K562 (cell line): ENCODE measurements around the gene WFIKKN2. TPM values are rescaled to one million over a fixed set of nuclear protein-coding genes. Genes with fewer than 3 reads are reported as not detected.
A peak's percentile ranks its signal among the peaks of the same experiment; 100 is the strongest.

Experiments used
- ATF4 ChIP-seq: fragments of 450-650 bp; formaldehyde crosslinking; IDR thresholded peaks from 2 replicates; pipeline ENCODE4 v1.4.0; 2022; ENCODE audit warnings: mild to moderate bottlenecking, moderate library complexity
- BDP1 ChIP-seq: IDR thresholded peaks from 3 replicates; pipeline ENCODE4 v1.6.1; 2011; ENCODE audit not compliant: insufficient read length, insufficient read depth
- BRD9 ChIP-seq: fragments of 450-650 bp; IDR thresholded peaks from 2 replicates; pipeline ENCODE4 v1.6.1; 2018; ENCODE audit warnings: low read depth; ENCODE audit not compliant: partially characterized antibody
- CREB3L1 ChIP-seq: fragments of 450-650 bp; IDR thresholded peaks from 2 replicates; pipeline ENCODE4 v1.6.1; 2014; ENCODE audit warnings: low read depth, mild to moderate bottlenecking, moderate library complexity, borderline replicate concordance
- CREB5 ChIP-seq: fragments of 250-450 bp; sonication (Bioruptor Pico); IDR thresholded peaks from 2 replicates; pipeline ENCODE4 v1.5.0; 2020; ENCODE audit warnings: mild to moderate bottlenecking
- EHMT2 ChIP-seq: fragments of 450-650 bp; IDR thresholded peaks from 2 replicates; pipeline ENCODE4 v1.6.1; 2018; ENCODE audit warnings: antibody characterized with exemption
- KLF6 ChIP-seq: fragments of 250-450 bp; sonication (Bioruptor Pico); IDR thresholded peaks from 2 replicates; pipeline ENCODE4 v1.4.0; 2020; ENCODE audit warnings: mild to moderate bottlenecking, moderate library complexity, borderline replicate concordance
- MTA1 ChIP-seq: fragments of 450-650 bp; IDR thresholded peaks from 2 replicates; pipeline ENCODE4 v1.6.1; 2017; ENCODE audit warnings: borderline replicate concordance
- MXI1 ChIP-seq: IDR thresholded peaks from 2 replicates; pipeline ENCODE4 v1.6.1; 2011; ENCODE audit warnings: low read depth, mild to moderate bottlenecking, improper control_type of control experiment, low read length
- MYBL2 ChIP-seq, 2 experiments: fragments of 450-650 bp in 1 of 2; sonication (generic) in 1 of 2; formaldehyde crosslinking in 1 of 2; IDR thresholded peaks; 2 replicates each; pipeline versions ENCODE4 v1.6.1 to v1.8.1; 2017 to 2022; ENCODE audit warnings: borderline replicate concordance in 1 of 2, inconsistent platforms in 1 of 2, low read depth in 1 of 2, mild to moderate bottlenecking in 1 of 2, missing genetic modification reagents in 1 of 2, moderate library complexity in 1 of 2
- PHB ChIP-seq: fragments of 250-450 bp; sonication (Bioruptor Pico); IDR thresholded peaks from 2 replicates; pipeline ENCODE4 v1.5.0; 2021
- SMARCC2 ChIP-seq: fragments of 450-650 bp; IDR thresholded peaks from 2 replicates; pipeline ENCODE4 v1.6.1; 2017; ENCODE audit warnings: antibody characterized with exemption, moderate library complexity, mild to moderate bottlenecking, low read depth
- ZKSCAN1 ChIP-seq: fragments of 150-350 bp; IDR thresholded peaks from 2 replicates; pipeline ENCODE4 v1.6.1; 2016; ENCODE audit warnings: low read depth, low read length
- ZNF354B ChIP-seq: fragments of 250-450 bp; sonication (Bioruptor Pico); IDR thresholded peaks from 2 replicates; pipeline ENCODE4 v1.4.0; 2020
- ZNF830 ChIP-seq: fragments of 250-450 bp; sonication (Bioruptor Pico); IDR thresholded peaks from 2 replicates; pipeline ENCODE4 v1.5.0; 2021; ENCODE audit warnings: mild to moderate bottlenecking
- polyA plus RNA-seq, 8 experiments: library from polyadenylated mRNA; depleted of rRNA in 4 of 8; stranded (reverse) in 5 of 8; unstranded in 3 of 8; fragments of >200 nt; fragmentation: Nextera tagmentation in 2 of 8; fragmentation: Illumina TruSeq in 1 of 8; extraction: Ambion mirVana in 2 of 8; extraction: Trizol in 1 of 8; gene quantifications; 2 replicates each; pipeline versions ENCODE4 v1.2.1 to v1.2.3, GENCODE V29; 2011 to 2014; ENCODE audit warnings: inconsistent platforms in 1 of 8, missing spikeins in 1 of 8
- total RNA-seq, 7 experiments: library from RNA; depleted of rRNA in 6 of 7; stranded (reverse); fragments of >200 nt in 6 of 7; fragmentation: Illumina TruSeq in 2 of 7; extraction: Trizol in 2 of 7; gene quantifications; 2 replicates each; pipeline versions ENCODE4 v1.2.1 to v1.2.3, GENCODE V29; 2011 to 2021; ENCODE audit warnings: low replicate concordance in 1 of 7
- TF ChIP-seq, protein P1 (sequence below): IDR thresholded peaks from 2 replicates; pipeline ENCODE4 v1.6.1; 2011; ENCODE audit not compliant: insufficient read length; ENCODE audit errors: extremely low read depth
- TF ChIP-seq, protein P2 (sequence below), 2 experiments: fragments of 200-800 bp in 1 of 2; sonication (Bioruptor generic) in 1 of 2; sonication (generic) in 1 of 2; formaldehyde crosslinking in 1 of 2; IDR thresholded peaks in 1 of 2; conservative IDR thresholded peaks in 1 of 2; 2 replicates each; pipeline versions ENCODE4 v1.5.0 to v1.6.1; 2016 to 2020; ENCODE audit warnings: missing compliant biosample characterization in 1 of 2, missing genetic modification characterization in 1 of 2, missing genetic modification reagents in 1 of 2
- TF ChIP-seq, protein P3 (sequence below): fragments of 450-650 bp; IDR thresholded peaks from 2 replicates; pipeline ENCODE4 v1.7.1; 2018; ENCODE audit warnings: mild to moderate bottlenecking, low read depth; ENCODE audit not compliant: partially characterized antibody

WFIKKN2 gene
- total and polyA plus RNA-seq, 9 of the 15 experiments (the other 6 are each of a cell fraction or from before 2014, with no cell fraction given) = 0.07 TPM; not detected in 8

GRCh38 chr17:50867363-50868139 lies 32.2 kb downstream of the WFIKKN2 start (continued):
- TF ChIP-seq, protein P1, sequence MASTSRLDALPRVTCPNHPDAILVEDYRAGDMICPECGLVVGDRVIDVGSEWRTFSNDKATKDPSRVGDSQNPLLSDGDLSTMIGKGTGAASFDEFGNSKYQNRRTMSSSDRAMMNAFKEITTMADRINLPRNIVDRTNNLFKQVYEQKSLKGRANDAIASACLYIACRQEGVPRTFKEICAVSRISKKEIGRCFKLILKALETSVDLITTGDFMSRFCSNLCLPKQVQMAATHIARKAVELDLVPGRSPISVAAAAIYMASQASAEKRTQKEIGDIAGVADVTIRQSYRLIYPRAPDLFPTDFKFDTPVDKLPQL = no peak
- TF ChIP-seq PHB (CRISPR knock-in tag) (peak; percentile 84; the same call in 1 of the 2 replicates), ATF4 (CRISPR knock-in tag) (no peak), MXI1 (no peak; the same call in 1 of the 2 replicates), EHMT2 (no peak), CREB3L1 (no peak), SMARCC2 (peak; percentile 40; the same call in 1 of the 2 replicates), KLF6 (CRISPR knock-in tag) (no peak), ZNF830 (0 out of 2 replicates have a peak, but pooled peaks have one; percentile 14), MYBL2 (IDR thresholded peaks at IDR 0.05; ENCODE audit: low read depth) (no peak), MYBL2 (CRISPR knock-in tag; IDR thresholded peaks at IDR 0.05; ENCODE audit: borderline replicate concordance) (no peak), ZNF354B (CRISPR knock-in tag) (no peak), ZKSCAN1 (no peak), CREB5 (CRISPR knock-in tag) (no peak), BRD9 (no peak), BDP1 (no peak), MTA1 (peak; percentile 54; the same call in 1 of the 2 replicates)
- TF ChIP-seq, protein P2, sequence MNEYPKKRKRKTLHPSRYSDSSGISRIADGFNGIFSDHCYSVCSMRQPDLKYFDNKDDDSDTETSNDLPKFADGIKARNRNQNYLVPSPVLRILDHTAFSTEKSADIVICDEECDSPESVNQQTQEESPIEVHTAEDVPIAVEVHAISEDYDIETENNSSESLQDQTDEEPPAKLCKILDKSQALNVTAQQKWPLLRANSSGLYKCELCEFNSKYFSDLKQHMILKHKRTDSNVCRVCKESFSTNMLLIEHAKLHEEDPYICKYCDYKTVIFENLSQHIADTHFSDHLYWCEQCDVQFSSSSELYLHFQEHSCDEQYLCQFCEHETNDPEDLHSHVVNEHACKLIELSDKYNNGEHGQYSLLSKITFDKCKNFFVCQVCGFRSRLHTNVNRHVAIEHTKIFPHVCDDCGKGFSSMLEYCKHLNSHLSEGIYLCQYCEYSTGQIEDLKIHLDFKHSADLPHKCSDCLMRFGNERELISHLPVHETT (CRISPR knock-in tag; conservative IDR thresholded peaks at IDR 0.05 in 1 of 2, IDR thresholded peaks at IDR 0.05 in 1 of 2) = no peak
- TF ChIP-seq, protein P3, sequence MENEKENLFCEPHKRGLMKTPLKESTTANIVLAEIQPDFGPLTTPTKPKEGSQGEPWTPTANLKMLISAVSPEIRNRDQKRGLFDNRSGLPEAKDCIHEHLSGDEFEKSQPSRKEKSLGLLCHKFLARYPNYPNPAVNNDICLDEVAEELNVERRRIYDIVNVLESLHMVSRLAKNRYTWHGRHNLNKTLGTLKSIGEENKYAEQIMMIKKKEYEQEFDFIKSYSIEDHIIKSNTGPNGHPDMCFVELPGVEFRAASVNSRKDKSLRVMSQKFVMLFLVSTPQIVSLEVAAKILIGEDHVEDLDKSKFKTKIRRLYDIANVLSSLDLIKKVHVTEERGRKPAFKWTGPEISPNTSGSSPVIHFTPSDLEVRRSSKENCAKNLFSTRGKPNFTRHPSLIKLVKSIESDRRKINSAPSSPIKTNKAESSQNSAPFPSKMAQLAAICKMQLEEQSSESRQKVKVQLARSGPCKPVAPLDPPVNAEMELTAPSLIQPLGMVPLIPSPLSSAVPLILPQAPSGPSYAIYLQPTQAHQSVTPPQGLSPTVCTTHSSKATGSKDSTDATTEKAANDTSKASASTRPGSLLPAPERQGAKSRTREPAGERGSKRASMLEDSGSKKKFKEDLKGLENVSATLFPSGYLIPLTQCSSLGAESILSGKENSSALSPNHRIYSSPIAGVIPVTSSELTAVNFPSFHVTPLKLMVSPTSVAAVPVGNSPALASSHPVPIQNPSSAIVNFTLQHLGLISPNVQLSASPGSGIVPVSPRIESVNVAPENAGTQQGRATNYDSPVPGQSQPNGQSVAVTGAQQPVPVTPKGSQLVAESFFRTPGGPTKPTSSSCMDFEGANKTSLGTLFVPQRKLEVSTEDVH = no peak
